Frontal cortex (tissue), 4 donors: ENCODE results near the gene NOSIP. TPM values are rescaled to one million over a fixed set of nuclear protein-coding genes. Genes with fewer than 3 reads are reported as not detected.

Experiments
- DNase-seq, 2 donors: peaks; one replicate each; pipeline ENCODE4 v3.0.0; 2012; ENCODE audit warnings: low spot score in 2 of 2
- FAIRE-seq: peaks from 2 replicates; lab custom pipeline; 2012; peaks lifted over from hg19 to GRCh38; lab: Jason Lieb, UNC
- total RNA-seq: library from RNA; depleted of rRNA; stranded (reverse); fragments of >200 nt; gene quantifications from one replicate; pipeline ENCODE4 v1.2.3, GENCODE V29; 2014
- donor health status: control.
- donor health status: control.
- donor health status: control.

NOSIP gene
- total RNA-seq, 1 donor from 2014 or later: 33.4 TPM

DNA sequence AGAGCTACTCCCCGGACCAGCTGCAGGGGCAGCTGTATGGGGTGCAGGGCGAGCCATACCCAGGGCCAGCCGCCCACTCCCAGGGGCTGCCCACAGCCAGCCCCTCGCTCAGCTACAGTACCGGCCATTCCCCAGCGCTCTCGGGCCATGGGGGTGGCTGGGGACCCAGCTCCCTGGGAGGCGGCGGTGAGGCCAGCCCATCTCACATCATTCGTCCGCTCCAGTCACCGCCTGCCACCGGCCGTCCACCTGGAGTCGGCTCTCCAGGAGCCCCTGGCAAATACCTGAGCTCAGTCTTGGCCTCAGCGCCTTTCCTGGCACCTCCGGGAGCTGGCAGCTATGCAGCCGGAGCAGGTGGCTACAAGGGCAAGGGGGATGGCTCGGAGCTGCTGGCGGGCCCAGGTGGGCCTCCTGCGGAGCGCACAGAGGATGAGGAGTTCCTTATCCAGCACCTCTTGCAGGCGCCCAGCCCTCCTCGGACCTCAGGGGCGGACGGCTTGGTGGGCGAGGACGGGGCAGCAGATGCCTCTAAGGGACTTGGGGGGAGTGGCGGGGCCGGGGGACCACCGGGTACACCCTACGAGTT lies 15.6 kb upstream of the NOSIP start:
- no peak for DNase-seq
- no peak for FAIRE-seq

DNA sequence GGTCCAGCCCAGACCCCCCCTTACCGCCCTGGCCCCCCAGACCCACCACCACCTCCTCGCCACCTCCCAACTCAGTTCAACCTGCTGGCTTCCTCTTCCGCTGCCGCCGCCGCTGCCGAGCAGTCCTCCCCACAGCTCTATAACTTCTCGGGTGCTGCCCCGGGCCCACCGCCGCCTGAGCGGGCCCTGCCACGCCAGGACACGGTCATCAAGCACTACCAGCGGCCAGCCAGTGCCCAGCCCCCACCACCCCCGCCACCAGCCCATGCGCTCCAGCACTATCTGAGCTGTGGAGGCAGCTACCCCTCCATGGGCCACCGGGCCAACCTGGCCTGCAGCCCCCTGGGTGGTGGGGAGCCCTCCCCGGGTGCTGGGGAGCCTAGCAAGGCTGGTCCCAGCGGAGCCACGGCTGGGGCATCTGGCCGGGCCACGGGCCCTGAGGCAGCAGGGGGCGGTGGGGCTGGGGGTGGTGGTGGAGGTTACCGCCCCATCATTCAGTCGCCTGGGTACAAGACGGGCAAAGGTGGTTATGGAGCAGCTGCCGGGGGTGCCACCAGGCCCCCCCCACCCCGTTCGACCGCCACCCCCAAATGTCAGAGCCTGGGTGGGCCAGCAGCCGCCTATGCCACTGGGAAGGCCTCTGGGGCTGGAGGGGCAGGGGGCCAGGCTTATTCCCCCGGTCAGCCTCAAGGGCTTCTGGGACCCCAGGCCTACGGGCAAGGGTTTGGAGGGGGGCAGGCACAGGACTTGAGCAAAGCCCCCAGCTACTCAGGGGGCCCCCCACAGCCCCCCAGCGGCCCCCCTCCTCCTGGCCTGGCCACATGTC lies 14.8 kb upstream of the NOSIP start:
- FAIRE-seq: no peak

DNA sequence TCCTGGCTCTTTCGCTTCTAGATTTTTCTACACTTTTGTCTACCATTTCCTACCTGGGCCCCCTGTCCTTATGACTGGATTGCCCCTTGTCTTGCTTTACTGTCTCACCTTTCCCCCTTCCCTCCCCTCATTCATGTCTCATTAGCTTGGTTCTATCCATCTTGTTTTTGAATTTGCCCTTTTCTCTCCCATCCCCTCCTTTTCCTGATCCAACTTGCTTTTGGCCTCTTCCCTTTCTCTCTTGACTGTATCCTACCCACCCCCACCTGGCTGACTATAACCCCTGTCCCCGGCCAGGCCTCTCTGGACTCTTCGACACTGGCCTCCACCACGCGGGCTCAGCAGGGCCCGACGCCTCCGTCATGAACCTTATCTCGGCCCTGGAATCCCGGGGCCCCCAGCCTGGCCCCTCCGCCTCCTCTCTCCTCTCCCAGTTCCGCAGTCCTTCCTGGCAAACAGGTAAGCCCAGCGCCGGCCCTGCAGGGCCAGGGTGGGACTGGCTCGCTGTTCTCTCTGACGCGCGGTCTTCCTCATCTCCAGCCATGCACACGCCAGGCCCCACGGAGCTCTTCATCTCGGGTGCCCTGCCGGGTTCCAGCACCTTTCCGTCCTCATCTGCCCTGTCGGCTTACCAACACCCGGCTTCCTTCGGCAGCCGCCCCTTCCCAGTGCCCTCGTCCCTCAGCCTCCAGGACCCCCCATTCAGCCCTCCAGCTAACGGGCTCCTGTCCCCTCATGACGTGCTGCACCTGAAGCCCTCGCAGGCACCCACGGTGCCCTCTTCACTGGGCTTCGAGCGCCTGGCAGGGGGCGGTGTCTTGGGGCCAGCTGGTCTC lies 14.0 kb upstream of the NOSIP start:
- FAIRE-seq (no peak), DNase-seq (no peak)

More for the DNA sequence above, 14.8 kb upstream of the NOSIP start:
- no peak for DNase-seq

DNA sequence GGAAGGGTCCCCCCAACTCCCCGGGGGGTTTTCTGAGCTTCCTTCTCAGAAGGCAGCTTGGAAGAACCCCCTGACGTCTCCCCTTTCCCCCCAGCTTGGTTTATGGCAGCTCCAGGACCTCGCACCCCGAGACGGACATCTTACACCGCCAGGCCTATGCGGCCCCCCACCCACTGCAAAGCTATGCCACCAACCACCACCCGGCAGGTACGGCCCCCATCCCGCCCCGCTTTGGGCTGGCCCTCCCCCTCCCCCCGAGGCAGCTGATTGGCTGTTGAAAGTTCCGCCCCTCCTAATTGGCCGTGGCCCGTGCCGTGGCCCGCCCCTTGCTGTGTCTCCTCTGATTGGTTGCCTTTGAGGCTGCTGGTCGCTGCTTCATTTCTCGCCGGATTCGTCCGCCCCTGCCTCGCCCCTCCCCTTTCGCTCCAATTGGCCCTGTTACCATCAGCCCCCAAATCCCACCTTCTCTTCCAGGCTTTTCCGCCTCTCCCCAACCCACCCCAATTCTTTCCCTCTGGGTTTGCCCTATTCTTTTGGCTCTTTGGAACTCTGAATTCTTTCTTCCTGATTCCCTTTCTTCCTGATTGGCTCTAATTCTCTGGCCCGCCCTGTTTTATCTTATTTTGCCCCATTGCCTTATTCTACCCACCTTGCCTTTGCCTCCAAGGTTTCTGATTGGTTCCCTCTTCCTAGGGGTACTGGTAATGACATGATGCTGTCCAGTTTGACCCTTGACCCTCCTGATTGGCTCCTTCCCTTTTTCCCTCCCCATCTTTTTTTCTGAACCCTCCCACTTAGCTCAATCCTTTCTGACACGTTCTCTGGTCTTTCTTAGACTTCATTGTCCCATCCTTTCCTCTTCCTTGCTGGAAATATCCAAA lies 13.1 kb upstream of the NOSIP start:
- DNase-seq (peak; percentile 100), FAIRE-seq (no peak)

DNA sequence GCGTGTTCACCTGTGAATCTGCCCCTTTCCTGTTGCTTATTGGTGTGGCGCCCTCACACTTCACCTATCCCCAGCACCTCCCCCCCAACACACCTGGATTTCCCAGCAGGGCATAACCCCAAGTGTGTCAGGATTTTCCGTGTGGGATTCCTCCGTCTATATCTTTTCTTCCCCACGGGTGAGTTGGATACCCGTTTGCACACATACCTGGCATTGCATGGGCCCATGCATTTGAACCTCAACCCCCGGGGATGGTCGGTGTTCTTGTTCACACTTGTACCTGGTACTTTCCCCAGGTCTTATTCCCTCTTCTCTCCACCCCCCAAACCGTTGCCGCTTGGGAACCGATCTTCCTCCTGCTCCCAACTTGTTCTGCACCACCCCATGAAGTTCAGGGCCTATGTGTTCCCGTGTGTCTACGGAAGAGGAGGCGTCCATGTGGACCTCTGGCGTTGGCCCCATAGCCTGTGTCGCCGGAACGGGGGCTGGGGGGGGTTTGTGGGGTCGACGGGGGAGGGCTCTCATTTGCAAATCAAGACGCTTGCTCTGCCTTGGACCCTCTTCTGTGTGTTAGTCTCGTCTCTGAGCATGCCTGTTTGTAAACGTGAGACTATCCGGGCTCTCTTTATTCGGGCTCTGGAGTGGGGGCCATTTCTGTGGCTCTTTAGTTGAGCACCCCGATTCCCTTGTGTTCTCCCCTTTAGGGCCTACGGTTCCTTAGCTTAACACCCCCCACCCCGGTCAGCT lies 12.3 kb upstream of the NOSIP start:
- FAIRE-seq: no peak
- DNase-seq: peak in 1 of 2 donors; percentile 51

DNA sequence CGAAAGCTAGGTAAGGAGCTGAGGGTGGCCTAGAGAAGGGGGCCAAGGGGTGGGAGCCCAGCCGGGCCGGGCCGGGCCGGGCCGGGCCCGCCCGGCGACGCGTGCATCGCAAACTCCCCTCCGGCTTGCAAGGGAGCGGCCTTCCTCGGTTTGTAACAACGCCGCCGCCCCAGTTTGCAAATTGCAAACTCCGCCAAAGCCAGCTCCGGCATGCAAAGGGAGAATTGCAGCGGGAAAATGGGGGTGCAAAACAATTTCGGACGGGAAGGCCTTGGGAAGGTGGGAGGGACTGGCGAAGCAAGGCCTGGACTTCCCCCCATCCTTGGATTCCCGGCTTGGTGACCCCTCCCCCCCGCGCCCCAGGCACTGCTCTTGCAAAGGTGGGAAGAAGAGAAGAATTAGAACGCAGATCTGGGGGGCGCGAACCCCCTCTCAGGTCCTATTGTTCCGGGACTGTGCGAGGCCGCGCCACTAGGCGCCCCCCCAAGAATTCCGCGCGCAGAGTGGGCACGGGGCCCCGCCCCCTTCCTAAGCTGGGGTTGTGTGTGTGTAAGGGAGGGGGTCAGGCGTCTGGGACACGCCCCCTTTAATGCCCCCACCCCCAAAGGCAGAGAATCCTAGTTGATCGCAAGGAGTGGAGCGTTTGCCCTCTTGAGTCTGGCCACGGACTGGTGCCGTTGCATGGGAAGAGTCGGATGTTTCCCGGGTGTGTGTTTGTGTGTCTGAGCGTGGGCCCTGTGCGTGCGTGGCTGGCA lies 11.6 kb upstream of the NOSIP start:
- FAIRE-seq (no peak), DNase-seq (no peak)

DNA sequence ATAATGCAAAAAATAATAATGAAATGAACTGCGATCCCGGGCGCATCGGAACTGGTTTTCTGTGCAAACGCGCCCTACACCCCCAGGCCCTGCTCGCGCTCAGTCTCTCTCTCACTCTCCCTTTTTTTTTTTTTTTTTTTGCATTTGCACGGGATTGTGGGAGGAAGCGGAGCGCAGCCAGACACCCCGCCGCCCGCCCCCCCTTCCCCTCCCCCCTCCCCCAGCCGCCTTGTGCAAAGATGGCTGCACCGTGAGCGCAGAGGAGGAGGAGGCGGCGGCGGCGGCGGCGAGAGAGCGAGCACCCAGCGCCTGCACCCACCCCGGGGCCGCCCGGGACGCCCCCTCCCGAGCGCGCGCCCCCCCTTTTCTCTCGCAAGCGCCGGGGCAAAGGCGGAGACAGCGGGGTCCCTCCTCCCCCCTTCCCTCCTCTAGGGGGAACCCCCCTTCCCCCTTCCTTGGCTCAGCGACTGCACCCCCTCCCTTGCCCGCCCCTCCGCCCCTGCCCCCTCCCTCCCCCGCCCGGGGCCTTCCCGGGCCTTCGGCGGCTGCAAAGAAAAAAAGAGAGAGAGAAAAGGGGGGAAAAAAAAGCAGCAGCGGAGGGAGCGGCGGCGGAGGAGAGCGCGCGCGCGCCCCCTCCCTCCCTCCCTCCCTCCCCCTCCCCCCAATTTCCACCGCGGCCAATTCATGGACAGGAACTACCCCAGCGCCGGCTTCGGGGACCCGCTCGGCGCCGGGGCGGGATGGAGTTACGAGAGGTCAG lies 10.8 kb upstream of the NOSIP start, which contains the start of gene PRR12:
PRR12 (plus strand) TSS at position 212 of the 760 bp plus-strand sequence; CDS start at position 685, 473 bp downstream.
- FAIRE-seq (no peak), DNase-seq (peak; percentile 83 to 93)

DNA sequence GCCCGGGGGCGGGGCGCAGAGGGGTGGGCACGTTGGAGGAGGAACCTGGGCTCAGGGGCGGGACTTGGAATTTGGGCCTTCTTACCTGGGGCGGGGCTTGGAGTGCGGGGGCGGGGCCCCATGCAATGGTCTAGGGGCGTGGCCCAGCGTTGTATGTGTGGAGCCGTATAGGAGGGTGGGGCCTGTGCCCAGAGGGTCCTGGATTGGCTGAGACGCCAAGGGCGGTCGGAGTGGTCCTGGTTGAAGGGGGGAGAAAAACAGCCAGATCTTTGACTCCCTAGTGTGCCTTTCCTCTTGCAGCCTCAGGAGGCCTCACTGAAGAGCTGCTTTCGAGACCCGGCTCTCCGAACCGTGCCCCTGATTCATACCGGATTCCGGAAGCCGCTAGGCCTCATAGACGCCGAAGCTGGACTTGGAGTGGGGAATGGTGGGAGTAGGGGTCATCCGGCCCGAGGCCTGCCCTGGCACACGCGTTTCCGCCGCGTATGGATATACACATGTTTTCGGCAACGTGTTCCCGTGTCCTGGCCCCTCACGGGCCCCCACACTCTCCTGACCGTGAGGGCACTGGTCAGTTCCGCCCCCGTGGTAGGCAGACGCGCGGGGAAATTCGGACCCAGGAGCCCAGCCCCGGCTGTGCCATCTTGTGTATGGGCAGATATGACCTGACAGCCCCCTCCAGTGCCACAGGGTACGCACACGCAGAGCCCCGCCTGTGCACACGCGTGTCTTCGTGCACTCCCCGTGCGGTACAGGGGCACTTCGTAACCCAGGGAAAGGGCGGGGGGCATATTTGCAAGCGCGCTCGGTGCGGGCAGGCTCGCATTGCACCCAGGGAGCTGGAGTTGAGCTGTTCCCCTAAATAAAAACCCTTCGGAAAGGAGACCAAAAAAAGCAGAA lies 10.0 kb upstream of the NOSIP start:
- DNase-seq (peak; percentile 77 to 84), FAIRE-seq (no peak)

DNA sequence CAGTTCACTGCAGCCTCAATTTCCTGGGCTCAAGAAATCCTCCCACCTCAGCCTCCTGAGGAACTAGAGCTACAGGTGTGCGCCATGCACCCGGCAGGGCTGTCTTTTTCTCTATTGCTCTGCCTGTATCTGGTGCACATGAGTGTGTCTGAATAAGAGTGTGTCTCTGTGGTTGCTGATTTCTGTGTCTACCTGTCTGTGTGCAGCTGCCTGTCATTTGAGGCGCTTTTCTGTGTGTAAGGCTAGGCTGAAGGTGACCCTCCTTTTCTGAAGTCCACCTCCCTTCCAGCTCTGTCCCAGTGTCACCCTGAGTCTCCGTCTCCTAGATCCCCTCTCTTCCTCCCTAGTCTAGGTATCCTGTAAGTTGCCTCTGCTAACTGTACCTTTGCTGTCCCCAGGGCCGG lies 9.1 kb upstream of the NOSIP start:
- no peak for FAIRE-seq
- DNase-seq: peak in 1 of 2 donors; percentile 13

DNA sequence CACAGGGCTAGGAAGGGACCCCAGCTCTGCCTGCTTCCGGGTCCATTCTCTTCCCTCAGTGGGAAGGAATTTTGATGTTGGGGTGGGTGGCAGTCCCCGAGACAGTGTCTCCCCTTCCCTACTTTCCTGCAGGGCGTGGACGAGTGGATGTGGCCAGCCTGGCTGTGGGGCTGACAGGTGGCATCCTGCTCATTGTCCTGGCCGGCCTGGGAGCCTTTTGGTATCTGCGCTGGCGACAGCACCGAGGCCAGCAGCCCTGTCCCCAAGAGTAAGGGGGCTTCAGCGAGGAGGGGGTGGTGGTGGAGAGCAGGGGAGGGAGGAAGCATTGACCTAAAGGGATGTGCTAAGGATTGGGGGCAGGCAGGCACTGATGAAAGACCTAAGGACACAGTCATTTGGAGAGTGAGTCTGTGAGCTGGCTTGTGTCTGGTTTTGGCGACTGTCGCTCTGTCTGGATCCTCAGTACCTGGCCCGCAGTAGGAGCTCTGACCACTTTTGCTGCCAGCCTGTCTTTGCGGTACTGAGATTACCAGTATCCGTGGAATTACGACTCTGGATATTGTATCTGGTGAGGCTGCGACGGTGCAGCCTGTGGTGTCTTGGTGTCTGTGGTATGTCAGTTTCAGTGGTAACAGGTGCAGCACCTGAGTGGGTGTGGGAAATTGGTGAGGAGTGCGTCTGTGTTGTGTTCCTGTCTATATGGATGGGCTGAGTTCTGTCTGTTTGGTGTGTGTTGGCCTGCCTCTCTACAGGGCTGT lies 8.2 kb upstream of the NOSIP start:
- DNase-seq: no peak
- FAIRE-seq: no peak

DNA sequence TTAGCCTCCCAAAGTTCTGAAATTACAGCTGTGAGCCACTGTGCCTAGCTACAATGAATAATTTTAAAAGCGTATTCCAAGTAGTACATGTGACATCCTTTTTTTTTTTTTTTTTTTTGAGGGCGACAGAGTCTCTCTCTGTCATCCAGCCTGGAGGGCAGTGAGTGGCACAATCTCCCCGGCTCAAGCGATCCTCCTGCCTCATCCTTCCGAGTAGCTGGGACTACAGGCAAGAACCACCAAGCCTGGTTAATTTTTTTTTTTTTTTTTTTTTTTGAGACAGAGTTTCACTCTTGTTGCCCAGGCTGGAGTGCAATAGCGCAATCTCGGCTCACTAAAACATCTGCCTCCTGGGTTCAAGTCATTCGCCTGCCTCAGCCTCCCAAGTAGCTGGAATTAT lies 6.9 kb upstream of the NOSIP start:
- DNase-seq: no peak
- FAIRE-seq: no peak

DNA sequence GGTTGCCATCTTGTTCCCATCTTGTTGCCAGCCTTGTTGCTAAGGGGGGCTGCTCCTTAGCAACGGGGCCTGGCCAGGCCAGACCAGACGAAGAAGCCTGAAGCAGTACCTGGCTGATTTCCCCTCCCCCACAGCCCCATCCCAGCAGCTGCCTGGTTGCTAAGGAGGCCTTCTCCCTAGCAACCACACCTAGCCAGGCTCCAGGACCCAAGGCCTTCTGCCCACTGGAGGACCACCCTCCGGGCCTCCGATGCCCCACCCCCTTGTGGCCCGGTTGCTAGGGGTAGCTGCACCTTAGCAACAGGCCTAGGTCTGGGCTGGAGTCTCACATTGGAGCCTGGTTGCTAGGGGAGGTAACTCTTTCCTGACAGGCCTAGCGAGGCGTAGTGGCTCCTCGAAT lies 4.7 kb upstream of the NOSIP start:
- DNase-seq (no peak), FAIRE-seq (no peak)

DNA sequence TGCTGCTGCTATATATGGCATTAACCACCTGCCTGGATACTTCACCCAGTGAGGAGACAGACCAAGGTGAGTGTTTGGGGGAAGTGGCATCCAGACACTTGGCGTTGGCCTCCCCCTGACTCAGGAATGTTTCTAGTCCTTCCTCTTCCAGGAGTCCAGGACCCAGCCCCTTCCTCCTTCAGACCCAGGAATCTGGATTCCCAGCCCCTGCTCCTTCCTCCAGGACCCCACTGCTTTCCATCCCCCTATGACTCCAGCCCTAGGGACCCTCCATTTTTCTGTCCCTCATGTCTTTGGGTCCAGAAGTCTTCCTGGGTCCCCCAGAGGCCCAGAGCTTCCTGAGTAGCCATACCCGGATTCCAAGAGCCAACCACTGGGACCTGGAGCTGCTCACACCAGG lies 2.9 kb upstream of the NOSIP start:
- DNase-seq: no peak
- FAIRE-seq: no peak

DNA sequence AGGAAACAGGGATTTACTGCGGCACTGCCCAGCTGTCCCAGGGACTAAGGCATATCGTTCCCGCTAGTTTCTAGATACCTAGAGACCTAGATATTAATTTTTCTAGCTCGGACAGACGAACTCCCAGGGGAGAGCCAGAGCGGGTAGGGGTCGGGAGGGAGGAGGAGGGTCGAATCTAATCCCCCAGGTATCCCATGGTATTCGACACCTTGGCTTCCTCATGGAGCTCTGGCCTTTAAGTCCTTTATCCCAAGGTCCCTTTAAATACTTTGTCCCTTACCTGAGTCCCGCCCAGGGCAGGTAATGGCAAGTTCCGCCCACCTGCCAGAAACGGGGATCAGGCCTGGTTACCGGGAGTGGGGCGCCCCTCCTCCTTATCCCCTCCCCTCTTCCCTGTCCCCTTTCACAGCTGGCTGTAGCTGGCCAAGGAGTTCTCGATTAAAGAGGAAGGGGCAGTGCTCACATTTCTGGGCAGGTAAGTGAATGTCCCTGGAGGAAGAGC lies 702 bp upstream of the NOSIP start, which contains the start of gene PRRG2:
PRRG2 (plus strand) TSS at position 310 of the 502 bp plus-strand sequence. CDS start 1,904 bp downstream, outside the sequence.
- DNase-seq (no peak), FAIRE-seq (no peak)

DNA sequence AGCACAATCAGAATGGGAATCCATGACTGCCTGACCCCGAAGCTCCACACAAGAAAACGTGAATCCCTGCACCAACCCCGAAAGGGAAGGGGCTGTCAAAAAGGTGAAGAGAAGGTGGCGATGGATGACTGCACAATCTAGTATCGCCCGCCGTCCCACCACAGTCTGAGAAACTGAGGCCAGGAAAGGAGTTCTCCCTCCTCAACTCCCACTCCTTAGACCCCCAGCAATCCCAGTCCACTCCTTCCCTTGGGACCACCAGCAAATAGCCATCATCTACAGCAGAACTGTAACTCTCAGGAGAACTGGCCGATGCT lies 451 bp downstream of the NOSIP start:
- FAIRE-seq: no peak
- no peak for DNase-seq

DNA sequence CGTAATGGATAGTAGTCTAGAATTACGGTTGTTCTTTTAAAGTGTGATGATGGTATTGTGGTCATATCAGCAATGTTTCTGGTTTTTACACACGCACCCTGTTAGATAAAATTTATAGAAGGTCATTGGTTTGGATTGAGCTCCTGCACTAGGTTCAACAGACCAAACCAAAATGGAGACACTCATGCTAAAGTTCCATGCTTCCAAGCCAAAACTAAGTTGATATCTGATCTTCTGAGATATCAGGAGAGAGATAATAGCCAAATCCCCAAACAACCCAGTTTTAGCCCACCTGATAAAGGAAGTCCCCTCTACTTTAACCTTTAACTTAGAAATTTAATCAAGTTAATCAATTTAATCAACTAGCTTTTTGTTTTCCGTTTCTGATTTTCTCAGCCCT lies 1.2 kb downstream of the NOSIP start:
- no peak for DNase-seq
- FAIRE-seq: no peak
